Heart left ventricle (tissue), 13 donors: ENCODE results near the gene MAP3K20.

ENCODE experiments used
- CTCF ChIP-seq, 12 donors: fragments of 200-600 bp; sonication (generic) in 4 of 12; IDR thresholded peaks; one replicate each; pipeline versions ENCODE4 v1.5.0 to v1.8.0; 2018 to 2022; ENCODE audit warnings: antibody characterized with exemption in 12 of 12, mild to moderate bottlenecking in 5 of 12
- POLR2A ChIP-seq, 2 donors: fragments of 450-650 bp; IDR thresholded peaks; one replicate each; pipeline ENCODE4 v1.6.1; 2017; ENCODE audit warnings: antibody characterized with exemption in 2 of 2, mild to moderate bottlenecking in 2 of 2, moderate library complexity in 2 of 2
- donor health status: ischemic (EF 13 %, LVEDD 7.1; RV severe dilation, severe dysfunction).
- donor health status: DM: no; HTN: yes; CAD: no.
- donor health status: DM: no; HTN: no; CAD: no.
- donor health status: ischemic (EF 25% LVEDD 6.9; RV normal size, moderate dysfunction).
- donor health status: ischemic (EF 25% LVEDD 5.7; RV mildly dilated, moderate dysfunction).
- donor health status: ischemic (EF 35%, LVEDD 5.7; RV mildly dilated, moderate dysfunction).
- donor health status: nonischemic (EF 11% LVEDD 7.7; RV severe dilation, severe dysfunction).
- donor health status: DM: yes; HTN: yes; CAD: no.
- donor health status: PGD.
- donor health status: ischemic (EF 29% LVEDD 5.4; RV normal size, mild dysfunction).
- donor health status: nonischemic (EF 23%, LVEDD 6.1; RV moderate dilation, normal function).

GRCh38 chr2:173247156-173247555, 171.5 kb downstream of the MAP3K20 start:
- TF ChIP-seq CTCF (IDR thresholded peaks at IDR 0.05) (no peak), POLR2A (IDR thresholded peaks at IDR 0.05) (no peak)
